Coronary artery (tissue), 2 donors: Measurements from ENCODE around the gene SSR3.
"Not testable (repeated sequence)": the region's sequence is repeated elsewhere in the genome, so short reads cannot be mapped to it uniquely, and the experiment has no call there.

Experiments
- DNase-seq: peaks from one replicate; pipeline ENCODE4 v3.0.0-alpha.2; 2017; ENCODE audit warnings: low spot score
- H3K27ac ChIP-seq, 2 donors: fragments of 200-600 bp; sonication (generic); one replicate each; pipeline ENCODE4 v1.5.1; 2016 to 2019
- H3K4me3 ChIP-seq: fragments of 200-600 bp; sonication (generic); 2 replicates; pipeline ENCODE4 v1.5.1; 2016; ENCODE audit warnings: mild to moderate bottlenecking, moderate library complexity
- TF ChIP-seq, protein P1 (sequence below): fragments of 200-600 bp; sonication (generic); IDR thresholded peaks from one replicate; pipeline ENCODE4 v1.5.1; 2019; ENCODE audit warnings: antibody characterized with exemption

The SSR3 gene

GRCh38 chr3:156576051-156576450 is 21.1 kb upstream of the SSR3 start:
- Histone ChIP-seq H3K27ac (no peak overlapping the region), H3K4me3 (no peak overlapping the region)
- TF ChIP-seq, protein P1, sequence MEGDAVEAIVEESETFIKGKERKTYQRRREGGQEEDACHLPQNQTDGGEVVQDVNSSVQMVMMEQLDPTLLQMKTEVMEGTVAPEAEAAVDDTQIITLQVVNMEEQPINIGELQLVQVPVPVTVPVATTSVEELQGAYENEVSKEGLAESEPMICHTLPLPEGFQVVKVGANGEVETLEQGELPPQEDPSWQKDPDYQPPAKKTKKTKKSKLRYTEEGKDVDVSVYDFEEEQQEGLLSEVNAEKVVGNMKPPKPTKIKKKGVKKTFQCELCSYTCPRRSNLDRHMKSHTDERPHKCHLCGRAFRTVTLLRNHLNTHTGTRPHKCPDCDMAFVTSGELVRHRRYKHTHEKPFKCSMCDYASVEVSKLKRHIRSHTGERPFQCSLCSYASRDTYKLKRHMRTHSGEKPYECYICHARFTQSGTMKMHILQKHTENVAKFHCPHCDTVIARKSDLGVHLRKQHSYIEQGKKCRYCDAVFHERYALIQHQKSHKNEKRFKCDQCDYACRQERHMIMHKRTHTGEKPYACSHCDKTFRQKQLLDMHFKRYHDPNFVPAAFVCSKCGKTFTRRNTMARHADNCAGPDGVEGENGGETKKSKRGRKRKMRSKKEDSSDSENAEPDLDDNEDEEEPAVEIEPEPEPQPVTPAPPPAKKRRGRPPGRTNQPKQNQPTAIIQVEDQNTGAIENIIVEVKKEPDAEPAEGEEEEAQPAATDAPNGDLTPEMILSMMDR = no peak
- no peak for DNase-seq

GRCh38 chr3:156575641-156576040 is 20.7 kb upstream of the SSR3 start:
- H3K4me3 ChIP-seq = no peak overlapping the region
- no peak overlapping the region for H3K27ac ChIP-seq
- DNase-seq = no peak
- TF ChIP-seq, protein P1 = no peak

GRCh38 chr3:156569881-156570280 is 15.0 kb upstream of the SSR3 start:
- H3K4me3 ChIP-seq, DNase-seq, H3K27ac ChIP-seq: not testable (repeated sequence)

DNA sequence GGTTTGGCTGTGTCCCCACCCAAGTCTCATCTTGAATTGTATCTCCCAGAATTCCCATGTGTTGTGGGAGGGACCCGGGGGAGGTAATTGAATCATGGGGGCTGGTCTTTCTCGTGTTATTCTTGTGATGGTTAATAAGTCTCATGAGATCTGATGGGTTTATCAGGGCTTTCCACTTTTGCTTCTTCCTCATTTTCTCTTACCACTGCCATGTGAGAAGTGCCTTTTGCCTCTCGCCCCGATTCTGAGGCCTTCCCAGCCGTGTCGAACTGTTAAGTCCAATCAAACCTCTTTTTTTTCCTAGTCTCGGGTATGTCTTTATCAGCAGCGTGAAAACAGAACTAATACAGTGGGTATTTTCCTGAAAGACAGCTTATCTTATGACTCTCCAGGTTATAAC is 14.1 kb upstream of the SSR3 start:
- not testable (repeated sequence) for DNase-seq, H3K4me3 ChIP-seq, H3K27ac ChIP-seq

GRCh38 chr3:156563900-156564682 is 9.2 kb upstream of the SSR3 start:
- H3K27ac ChIP-seq = no peak overlapping the region
- DNase-seq = no peak
- TF ChIP-seq, protein P1 = no peak
- no peak overlapping the region for H3K4me3 ChIP-seq

DNA sequence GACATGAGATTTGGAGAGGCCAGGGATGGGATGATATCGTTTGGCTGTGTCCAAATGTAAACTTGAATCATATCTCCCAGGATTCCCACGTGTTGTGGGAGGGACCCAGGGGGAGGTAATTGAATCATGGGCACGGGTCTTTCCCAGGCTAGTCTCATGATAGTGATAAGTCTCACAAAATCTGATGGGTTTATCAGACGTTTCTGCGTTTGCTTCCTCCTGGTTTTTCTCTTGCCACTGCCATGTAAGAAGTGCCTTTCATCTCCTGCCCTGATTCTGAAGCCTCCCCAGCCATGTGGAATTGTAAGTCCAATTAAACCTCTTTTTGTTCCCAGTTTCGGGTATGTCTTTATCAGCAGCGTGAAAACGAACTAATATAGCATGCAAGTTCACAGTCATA is 7.6 kb upstream of the SSR3 start:
- H3K4me3 ChIP-seq, H3K27ac ChIP-seq, DNase-seq: not testable (repeated sequence)

GRCh38 chr3:156561533-156561932 is 6.6 kb upstream of the SSR3 start:
- no peak for DNase-seq
- no peak overlapping the region for H3K4me3 ChIP-seq
- H3K27ac ChIP-seq = no peak overlapping the region
- TF ChIP-seq, protein P1 = no peak

GRCh38 chr3:156559321-156559720 is 4.4 kb upstream of the SSR3 start:
- H3K27ac ChIP-seq = no peak overlapping the region
- TF ChIP-seq, protein P1 = no peak
- no peak for DNase-seq
- H3K4me3 ChIP-seq = no peak overlapping the region

- Histone ChIP-seq H3K4me3 (no peak overlapping the region), H3K27ac (no peak overlapping the region)
- no peak for DNase-seq
- TF ChIP-seq, protein P1 = no peak
These were observed 3.5 kb upstream of the SSR3 start for GRCh38 chr3:156558389-156558788.
